Tongue (tissue), 2 donors: ENCODE measurements around the gene HOXC10. TPM values are rescaled to one million over a fixed set of nuclear protein-coding genes. Genes with fewer than 3 reads are reported as not detected.

Experiments used
- DNase-seq: peaks from one replicate; pipeline ENCODE4 v3.0.0-alpha.2; 2015
- total RNA-seq: library from RNA; depleted of rRNA; stranded (reverse); fragments of >200 nt; gene quantifications from one replicate; pipeline ENCODE4 v1.2.3, GENCODE V29; 2014

The HOXC10 gene
- total RNA-seq, 1 donor from 2014 or later = not detected

DNA sequence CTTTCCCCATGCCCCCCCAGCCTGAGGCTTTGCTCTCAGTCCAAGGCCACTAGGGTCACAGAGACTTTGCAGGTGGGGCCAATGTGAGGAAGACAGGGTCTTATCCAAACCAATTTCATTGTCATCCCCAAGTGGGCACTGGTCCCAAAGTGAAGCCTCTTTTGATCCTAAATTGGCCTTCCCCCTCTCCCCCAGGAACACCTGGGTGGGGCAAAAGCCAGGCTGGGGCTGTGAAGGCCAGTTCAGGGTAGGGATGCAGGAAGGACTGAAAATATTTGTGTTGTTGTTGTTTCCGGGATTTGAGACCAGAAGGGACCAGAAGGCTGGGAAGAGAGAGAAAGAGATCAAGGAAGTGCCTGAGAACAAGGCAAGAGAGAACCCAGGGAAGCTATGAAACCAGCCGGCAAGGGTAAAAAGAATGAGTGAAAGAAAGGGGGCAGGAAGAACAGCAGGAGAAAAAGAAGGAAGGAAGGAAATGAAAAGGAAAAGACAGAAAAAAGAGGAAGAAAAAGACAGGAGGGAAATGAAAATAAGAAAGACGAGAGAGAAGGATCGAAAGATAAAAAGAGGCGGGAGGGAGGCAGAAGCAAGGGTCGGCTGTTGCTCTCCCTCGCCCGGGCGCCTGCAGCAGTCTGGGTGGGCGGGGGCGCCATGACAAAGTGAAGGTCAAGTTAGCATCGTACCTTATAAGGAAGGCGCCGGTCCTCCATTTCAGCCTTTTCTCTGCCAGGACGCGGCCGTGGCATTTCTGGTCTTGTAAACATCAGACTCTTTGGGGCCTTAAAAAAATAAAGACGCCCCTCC lies 19.5 kb upstream of the HOXC10 start:
- DNase-seq = no peak

DNA sequence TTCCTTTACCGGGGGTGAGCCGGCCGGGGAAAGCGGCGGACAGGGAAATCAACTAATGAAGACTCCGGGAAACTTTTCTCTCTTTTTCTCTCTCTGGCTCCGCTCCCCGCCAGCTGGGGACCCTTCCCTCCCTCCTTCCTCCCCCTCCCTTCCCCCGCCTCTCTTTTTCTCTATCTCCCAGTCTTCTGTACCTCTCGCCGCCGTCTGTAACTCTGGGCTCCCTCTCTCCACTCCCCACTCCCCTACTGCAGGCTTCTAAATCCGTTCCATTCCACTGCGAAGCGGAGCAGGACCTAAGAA lies 18.9 kb upstream of the HOXC10 start:
- DNase-seq = no peak

DNA sequence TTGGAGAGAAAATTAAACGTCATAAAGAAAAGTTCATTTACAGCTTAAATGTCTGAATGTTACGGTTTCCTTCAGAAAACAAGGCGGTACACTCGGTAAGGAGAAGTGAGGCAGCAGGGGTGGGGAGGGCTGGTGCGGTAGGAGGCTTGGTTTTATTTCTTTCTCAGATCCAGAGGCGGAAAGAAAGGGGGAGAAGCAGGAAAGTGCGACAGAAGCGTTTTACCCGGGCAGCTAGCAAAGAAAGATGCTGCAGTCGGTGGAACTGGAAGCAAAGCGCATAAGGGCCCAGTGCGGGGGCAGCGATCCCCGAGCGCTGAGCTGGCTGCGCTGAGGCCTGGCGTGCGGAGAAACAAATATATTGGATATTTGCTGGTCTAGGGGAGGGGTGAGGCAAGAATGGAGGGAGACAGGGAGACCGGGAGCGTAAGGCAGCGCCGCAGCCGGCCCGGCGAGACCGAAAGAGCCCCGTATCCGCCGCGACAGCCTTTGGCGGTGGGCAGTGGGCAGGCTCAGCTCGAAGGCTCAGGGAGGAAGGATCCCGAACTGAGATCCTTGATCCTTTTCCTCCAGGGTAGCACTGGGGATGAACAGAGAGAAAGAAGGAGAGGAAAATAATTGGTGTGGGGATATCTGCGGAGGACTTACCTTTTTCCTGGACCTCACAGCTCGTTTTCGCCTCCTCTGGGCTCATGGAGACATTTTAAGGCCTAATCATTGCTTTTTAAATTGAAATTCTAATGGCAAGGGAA lies 18.4 kb upstream of the HOXC10 start:
- DNase-seq = no peak

DNA sequence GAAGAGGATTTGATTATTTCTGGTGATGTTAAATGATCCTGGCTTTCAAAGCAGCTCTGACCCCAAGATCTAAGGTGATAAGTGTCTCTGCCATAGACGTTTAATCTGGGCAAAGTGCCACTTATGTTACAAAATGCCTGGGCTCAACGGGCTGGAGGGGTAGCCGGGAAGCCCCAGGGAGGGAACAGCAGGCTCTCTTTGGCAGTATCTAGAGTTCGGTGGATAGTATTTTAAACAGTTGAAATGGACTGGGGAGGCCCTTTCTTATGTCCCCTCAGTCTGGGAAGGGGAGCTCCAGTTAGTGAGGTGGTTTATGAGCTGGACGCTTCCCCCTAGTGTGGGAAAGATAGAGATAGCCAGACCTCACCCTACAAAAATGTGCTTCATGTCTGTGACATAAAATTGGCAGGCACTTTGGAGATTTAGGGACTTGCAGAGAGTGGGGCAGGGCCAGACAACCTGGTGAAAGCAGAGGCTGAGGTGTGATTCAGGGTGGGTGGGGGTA lies 17.5 kb upstream of the HOXC10 start:
- no peak for DNase-seq

DNA sequence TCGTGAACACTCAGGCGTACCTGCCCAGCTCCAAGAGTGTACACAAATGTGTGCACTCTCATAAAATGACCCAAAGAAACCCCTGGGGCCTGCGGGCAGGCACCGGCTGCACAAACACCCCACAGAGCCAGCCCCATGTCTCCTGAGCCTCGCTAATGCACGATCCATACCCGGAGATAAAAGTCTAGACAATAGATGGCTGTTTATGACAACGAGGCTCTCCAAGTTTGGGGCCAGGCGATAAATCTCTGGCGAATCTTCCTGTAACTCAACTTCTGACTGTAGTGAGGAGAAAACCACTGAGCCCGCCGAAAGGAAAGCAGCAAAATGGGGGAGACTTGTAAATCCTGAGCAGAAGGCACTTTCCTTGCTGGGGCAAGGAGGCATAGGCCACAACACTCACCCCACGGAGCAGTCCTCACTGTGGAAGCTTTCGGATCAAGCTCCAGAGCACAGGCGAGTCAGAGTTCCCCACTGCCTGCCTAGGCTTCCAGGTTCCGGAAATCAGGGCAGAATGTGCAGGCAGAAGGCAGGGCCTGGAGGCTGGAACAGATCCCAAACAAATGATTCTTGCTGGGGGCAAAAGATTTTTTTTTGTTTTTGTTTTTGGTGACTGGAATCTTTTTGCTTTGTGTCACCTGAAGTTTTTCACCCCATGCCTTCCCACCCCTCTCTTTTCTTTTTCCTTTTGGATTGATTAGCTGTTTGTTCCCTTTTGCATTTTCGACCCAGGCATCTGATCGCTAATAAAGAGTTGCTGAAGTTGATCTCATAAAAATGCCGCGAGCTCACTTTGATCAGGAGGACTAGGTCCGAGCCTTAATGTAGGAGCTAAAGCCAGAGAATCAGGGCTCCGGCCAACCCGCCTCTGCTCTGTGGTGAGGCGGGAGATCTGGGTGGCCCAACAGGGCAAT lies 16.5 kb upstream of the HOXC10 start:
- DNase-seq = no peak

DNA sequence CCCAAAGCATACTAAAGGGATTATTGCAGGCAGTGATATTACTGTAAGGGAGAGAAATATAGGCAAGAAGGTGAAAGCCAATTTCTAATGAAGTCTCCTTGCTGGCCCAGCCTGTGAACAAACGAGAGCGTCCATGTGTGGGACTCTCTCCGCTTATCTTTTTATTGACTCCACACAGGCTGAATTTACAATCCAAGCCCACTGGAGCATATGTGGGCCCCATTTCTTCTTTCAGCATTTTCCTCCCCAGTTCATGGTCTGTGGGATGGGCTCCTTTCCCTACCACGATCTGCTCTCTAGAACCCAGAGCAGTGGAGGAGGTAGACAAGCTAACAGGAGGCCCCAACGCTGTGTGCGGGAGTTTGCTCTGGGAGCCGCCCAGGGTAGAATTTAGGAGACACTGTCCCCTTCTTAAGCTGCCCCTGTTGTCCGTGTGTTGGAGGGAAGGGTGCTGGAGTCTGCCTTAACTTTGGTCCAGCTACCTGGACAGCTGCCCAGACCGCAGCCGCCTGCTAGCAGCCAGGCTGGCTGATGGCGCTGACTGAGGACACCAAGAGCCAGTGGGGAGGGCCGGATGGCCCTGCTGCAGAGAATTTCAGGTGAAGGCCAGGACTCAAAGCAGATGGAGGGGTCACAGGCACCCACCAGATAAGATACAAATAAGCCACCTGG lies 15.2 kb upstream of the HOXC10 start:
- DNase-seq = no peak

DNA sequence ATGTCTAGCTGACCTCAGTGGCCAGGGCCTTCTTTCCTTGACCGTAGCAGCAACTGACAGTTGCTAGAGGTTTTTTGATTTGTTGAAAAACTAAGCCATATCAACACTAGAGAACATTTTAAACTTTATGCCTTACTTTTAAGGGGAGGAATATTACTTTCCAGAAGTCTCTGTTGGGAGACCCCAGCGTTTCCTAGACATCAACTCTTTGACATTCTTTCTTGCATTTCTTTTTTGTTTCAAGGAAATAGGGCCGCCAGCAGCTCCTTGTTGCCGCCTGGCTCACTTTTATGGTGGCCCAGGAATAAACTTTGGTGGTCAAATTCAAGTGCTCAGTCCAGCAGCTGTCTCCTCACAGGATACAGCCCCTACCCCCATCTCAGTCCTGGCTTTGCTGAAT lies 14.5 kb upstream of the HOXC10 start:
- DNase-seq = no peak

DNA sequence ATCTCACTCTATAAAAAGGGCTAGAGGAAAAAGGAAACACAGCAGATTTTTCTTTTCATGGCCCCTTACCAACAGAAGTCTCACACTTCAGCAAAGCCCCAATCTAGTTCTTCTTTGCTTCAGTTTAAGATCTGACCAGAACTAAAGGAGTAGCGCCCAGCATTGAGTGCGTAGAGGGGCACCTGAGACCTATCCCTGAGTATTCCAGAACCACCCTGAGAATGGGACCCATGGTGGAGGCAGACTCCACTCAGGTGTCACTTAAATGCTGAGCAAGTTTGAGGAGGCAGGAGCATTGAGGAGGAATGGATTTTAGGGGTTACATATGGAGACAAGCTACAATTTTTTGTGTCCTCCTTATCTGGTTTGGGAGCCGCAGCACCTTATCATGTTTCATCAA lies 13.8 kb upstream of the HOXC10 start:
- no peak for DNase-seq

DNA sequence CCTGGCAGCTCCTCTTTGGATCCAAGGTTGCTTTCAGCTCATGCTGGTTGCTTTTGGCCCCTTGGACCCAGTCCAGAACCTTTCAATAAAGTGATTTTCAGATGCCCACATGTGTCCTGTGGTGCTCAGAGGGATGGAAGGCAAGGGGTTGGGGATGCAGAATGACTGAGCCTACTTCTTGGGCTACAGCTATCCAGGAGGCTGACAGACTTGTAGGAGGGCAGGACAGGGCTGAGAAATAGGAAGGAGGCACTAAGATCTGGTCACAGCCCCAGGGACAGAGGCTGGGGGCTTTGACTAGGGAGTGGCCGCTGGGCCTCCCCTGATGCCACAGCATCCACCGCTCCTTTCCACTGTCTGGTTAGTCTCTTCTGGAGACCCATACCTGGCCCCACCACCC lies 13.3 kb upstream of the HOXC10 start:
- no peak for DNase-seq

DNA sequence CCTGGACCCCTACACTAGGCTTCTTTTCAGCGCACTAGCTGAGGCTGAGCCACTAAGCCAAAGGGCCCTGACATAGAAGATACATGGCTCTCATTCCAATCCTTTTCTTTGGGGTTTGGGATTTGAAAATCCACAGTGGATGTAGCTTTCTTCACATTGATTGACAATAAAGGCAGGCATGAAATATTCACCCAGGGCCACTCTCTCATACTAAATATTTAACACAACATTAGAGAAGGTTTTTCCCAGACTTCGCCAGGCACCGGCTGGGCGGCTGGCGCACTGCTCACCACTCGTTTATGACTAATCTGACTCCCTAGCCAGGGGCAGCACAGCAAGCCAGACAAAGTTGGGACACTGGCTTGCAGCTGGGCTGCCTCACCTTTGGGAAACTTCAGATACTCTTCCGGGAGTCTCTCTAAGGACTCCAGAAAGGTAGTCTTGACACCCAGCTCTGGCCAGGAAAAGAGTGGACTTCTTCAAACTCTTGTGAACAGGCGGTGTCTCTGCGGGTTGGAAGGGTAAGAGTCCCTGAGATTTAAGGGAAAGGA lies 12.7 kb upstream of the HOXC10 start:
- no peak for DNase-seq

DNA sequence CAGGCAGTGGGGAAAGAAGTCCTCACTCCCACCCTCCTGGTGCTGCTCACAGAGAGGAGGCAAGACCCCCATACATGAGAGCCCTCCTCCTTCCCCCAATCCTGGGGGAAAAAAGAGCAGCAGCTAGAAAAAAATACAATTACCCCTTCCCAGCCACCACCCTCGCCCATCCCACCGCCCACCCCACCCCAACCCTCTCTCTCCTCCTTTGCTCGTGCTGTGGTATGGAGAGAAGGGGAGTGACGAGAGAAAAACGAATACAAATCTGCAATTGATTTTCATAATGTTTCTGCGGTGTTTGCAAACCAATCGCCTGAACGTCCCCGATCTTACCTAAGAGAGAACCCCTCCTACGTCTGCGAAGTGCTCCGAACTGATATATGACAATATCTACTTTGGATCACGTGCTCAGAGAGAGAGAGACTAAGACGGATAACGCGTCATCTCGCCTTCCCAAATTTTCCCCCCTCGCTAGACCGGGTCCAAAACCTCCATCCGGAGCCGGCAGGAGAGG lies 12.2 kb upstream of the HOXC10 start, which contains the start of gene HOXC11:
Gene HOXC11 (plus strand): TSS at position 405 of the 514 bp plus-strand sequence. CDS start 116 bp downstream, outside the sequence.
- no peak for DNase-seq

DNA sequence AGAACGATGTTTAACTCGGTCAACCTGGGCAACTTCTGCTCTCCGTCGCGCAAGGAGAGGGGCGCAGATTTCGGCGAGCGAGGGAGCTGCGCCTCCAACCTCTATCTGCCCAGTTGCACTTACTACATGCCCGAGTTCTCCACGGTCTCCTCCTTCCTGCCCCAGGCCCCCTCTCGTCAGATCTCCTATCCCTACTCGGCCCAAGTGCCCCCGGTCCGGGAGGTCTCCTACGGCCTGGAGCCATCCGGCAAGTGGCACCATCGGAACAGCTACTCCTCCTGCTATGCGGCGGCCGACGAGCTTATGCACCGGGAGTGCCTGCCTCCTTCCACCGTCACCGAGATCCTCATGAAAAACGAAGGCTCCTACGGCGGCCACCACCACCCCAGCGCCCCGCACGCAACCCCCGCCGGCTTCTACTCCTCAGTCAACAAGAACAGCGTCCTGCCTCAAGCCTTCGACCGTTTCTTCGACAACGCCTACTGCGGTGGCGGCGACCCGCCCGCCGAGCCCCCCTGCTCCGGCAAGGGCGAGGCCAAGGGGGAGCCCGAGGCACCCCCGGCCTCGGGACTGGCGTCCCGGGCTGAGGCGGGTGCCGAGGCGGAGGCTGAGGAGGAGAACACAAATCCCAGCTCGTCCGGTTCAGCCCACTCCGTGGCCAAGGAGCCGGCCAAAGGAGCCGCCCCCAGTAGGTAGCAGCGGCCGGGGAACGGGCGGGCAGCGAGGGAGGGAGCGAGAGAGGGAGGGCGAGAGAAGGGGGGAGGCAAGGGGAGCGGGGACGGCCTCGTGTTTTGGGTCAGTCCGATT lies 11.5 kb upstream of the HOXC10 start:
- DNase-seq = no peak

DNA sequence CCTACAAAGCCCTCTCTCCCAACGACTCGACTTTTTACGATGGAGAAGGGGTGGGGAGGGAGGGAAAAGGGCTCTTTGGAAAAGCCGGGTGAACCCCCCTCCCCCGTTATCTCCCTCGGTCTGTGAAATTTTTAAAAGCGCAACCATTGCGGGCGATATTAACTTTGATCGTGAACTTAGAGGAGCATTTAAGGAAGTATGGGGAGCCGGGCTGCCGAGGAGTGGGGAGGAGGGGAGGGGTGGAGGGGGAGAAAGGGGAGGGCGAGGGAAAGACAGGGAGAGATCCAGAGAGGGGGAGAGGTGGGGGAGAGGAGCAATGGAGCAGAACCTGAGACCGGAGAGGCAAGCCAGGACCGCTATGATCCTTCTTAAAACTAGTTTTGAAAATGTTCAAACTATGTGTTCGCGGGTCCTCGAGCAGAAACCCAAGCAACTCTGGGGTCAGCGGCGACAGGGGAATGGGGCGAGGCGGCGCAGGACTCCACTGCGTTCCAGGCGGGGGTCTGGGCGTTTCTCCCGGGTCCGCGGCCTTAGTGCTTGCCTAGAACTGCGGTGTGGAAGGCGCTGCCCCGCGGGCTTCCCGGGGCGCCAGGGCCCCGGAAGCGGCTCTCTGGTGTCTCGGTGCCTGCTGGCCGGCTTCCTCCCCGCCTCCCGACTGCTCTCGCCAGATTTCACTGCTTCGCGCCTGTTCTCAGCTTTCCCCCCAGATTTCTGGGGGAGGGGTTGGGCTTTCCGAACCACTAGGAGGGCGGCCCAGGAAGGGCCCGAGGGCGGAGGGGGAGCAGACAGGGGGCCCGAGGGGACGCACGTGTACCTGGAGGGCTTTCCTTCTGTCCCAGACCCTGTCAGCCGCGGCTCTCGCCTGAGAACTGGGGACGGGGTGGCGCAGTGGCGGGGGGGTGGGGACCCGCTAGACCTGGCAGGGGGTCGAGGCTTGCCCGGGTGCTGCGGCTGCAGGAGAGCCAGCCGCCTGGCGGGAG lies 10.6 kb upstream of the HOXC10 start, which contains the start of gene HOTAIR:
Gene HOTAIR (minus strand): TSS at position 871 of the 980 bp plus-strand sequence.
- no peak for DNase-seq

DNA sequence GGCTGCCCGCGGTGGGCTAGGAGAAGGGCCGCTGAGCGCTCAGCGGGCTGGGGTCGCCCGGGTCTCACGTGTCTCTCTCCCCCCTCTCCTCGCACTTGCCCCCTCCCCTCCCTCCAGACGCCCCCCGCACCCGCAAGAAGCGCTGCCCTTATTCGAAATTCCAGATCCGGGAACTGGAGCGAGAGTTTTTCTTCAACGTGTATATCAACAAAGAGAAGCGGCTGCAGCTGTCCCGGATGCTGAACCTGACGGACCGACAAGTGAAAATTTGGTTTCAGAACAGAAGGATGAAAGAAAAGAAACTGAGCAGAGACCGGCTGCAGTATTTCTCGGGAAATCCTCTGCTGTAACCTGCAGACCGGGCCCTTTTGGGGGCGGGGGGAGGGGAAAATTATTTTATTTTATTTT lies 9.9 kb upstream of the HOXC10 start:
- DNase-seq = no peak

DNA sequence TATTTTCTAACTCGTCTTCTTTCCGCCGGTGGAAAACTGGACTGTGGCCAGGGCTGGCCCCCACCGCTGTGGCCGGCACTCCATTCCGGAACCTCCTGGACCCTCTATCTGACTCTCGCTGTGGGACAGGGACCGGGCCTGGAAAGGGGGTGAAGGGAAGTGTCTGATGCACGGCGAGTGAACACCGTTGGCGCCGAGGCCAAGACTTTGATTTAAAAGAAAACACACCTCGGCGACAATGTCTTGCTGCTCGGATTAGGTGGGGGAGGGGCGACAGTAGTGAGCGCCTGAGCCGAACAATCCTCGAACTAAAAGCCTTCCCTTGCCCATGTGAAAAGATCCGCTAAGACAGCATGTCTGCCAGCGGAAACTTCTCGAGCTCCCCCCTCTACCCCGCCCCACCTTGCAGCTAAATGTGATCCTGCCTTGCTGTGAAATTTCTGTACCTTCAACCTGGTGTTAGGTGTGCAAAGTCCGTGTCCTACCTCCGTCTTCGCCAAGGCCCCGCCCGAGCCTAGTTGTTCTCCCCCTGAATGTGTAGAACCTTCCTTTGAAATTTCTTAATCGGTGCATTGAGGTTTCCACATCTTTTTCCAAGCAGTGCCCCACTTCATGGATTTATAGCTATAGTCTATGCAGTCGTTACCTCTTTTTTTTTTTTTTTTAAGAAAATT lies 9.3 kb upstream of the HOXC10 start:
- no peak for DNase-seq

DNA sequence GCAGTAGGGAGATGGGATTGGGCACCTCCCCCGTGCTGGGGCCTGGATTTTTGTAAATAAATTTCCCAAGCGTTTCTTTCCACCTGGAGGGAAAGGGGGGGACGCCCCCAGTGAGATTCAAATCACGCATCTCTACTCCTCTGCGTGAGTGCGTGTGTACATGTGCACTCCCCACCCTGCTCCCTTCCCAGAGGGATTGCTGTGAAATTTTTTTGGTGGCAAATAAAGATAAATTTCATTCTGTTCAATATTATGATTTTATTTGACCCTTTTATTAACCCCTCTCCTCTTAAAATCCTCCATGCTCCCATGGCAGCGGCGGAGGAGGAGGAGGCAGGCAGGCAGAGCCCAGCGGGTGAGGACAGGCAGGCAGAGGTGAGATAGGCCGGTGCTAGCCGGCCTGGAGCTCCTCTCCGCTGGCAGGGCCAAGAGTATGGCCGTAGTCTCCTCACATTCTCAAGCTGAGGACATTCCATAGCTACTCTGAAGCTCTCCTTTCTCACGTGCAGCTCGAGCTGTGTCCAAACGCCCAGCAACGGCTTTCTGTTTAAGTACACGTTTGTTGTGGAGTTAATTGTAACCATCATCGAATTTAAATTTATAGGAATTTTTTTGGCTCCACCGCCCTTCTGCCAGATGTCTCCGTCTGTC lies 8.6 kb upstream of the HOXC10 start:
- peak; percentile 30 for DNase-seq

DNA sequence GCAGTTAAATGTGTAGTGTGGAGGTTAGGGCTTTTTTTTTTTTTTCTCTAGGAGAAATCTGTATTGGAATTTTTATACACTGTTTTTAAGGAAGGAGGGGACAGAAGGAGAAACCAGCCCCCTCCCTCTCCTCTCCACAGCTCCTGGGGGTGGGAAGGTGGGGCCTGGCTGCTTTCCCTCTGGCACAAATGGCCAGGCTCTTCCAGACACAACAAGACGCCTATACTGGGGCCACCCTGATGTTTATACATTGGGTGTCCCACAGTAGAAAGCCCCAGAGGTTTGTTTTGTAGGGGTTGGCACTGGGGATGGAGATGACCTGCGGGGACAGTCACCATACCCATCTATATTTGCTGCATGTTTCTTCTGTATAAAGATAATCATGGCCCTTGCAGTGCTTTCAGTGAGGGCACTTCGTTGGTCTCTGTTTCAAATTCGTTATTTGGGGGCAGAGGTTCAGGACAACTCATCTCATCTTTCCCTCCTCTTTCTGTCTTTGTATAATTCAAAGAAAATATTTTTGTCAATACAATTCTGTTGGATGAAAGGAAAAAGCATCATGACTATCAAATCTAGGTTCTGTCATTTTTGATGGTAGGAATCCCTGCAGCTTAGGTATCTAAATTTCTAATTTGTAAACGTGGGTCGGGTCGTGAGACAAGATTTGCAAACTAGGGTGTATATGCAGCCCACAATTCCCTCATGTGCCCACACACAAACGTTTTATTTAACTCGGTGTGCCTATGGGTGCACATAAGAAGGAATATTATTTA lies 7.9 kb upstream of the HOXC10 start:
- no peak for DNase-seq
